Measurements from ENCODE around the gene SLC28A3. TPM values are rescaled to one million over a fixed set of nuclear protein-coding genes. Genes with fewer than 3 reads are reported as not detected.

Gene SLC28A3
- total and polyA plus RNA-seq, 2 of the 8 experiments (the other 6 are each of a cell fraction or from before 2014, with no cell fraction given) = 0.02 TPM; not detected in 1

DNA sequence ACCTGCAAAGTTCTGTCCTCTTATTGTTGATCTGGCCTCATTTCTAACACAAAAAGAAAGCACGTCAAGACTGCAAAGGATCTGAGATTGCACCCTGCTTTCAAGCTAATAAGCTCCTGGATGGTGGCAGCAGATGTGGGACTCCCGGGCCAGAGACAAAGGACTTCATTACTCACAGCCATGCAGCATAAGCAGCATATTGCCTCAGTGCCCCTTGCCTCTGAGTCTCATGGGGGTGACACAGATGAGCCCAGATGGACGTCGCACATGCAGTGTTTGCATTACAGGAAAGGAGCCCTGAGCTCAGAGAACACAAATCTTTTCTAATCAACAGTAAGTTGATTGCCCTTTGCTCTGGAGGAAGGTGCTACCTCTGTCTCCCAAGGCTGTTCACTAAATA lies 105.0 kb downstream of the SLC28A3 start:
- no peak overlapping the region for H4K91ac ChIP-seq (replicated peaks; ENCODE audit: insufficient read length, low read length)
- H3K56ac ChIP-seq (replicated peaks; ENCODE audit: insufficient read length, low read depth, low read length) = no peak overlapping the region
- ChIA-PET CTCF (ENCODE audit: partially characterized antibody) (interaction anchor here (1.2 kb wide), 1 partner anchor 13 kb away, joined by 3 read pairs; no protein-coding TSS in a partner anchor), POLR2A (ENCODE audit: partially characterized antibody) (no interaction called here)
- peaks cover 0 to 3% (median 2%) of the 10 kb centered on the region in 4 experiments; a peak in 4 of 7 replicates for H3K4me1 ChIP-seq (replicated peaks in 1 of 4; ENCODE audit: control insufficient read depth in 3 of 4, insufficient read depth in 4 of 4, low read length in 3 of 4)
- no peak overlapping the region for H3K4ac ChIP-seq (replicated peaks; ENCODE audit: insufficient read length, low read depth, low read length)
- no peak overlapping the region for H3K9ac ChIP-seq (replicated peaks in 1 of 4; ENCODE audit: extremely low read depth in 1 of 4, low read depth in 3 of 4, low read length in 3 of 4)
- no peak overlapping the region for H2BK15ac ChIP-seq (ENCODE audit: low read length)
- H3K14ac ChIP-seq (ENCODE audit: insufficient read length) = no peak overlapping the region
- FAIRE-seq (no peak), DNase-seq (ENCODE audit: low read depth in 1 of 2, low spot score in 2 of 2) (no peak)
- H2BK120ac ChIP-seq (replicated peaks; ENCODE audit: low read depth, low read length) = no peak overlapping the region
- H2BK12ac ChIP-seq (ENCODE audit: low read depth, low read length) = no peak overlapping the region; the same call in 1 of the 2 replicates
- no peaks in the 10 kb centered on the region for H3K23me2 ChIP-seq (ENCODE audit: low read depth, low read length)
- H3K36me3 ChIP-seq (ENCODE audit: control insufficient read depth in 2 of 4, insufficient read depth in 4 of 4, low read length in 3 of 4) = peaks cover 0 to 5% (median 2%) of the 10 kb centered on the region in 4 experiments; a peak in 2 of 8 replicates
- no peaks in the 10 kb centered on the region for H3K27me3 ChIP-seq (replicated peaks in 1 of 4; ENCODE audit: control insufficient read depth in 3 of 4, extremely low read depth in 1 of 4, insufficient read depth in 3 of 4, low read length in 3 of 4)
- H3K23ac ChIP-seq (ENCODE audit: insufficient read length) = no peak overlapping the region
- H4K20me1 ChIP-seq (replicated peaks in 1 of 2; ENCODE audit: control insufficient read depth in 1 of 2, insufficient read depth in 2 of 2, low read length in 2 of 2) = no peaks in the 10 kb centered on the region
- H2AK5ac ChIP-seq (ENCODE audit: low read depth, low read length) = no peak overlapping the region
- no peak overlapping the region for H2AFZ ChIP-seq (ENCODE audit: low read length)
- 86% methylated on average over 4 of the region's 4 CpGs; no CpG with 5 or more reads in 1 of the 2 experiments for WGBS, 2 experiments (ENCODE audit: extremely low coverage in 1 of 2, insufficient coverage in 1 of 2, insufficient read length in 1 of 2, insufficient replicate concordance in 2 of 2, low coverage in 1 of 2, low lambda C conversion rate in 2 of 2, missing lambda C conversion rate in 1 of 2)
- H3K4me3 ChIP-seq (ENCODE audit: extremely low read depth in 1 of 4, insufficient read depth in 2 of 4, low read depth in 3 of 4, low read length in 4 of 4) = no peak overlapping the region
- no peak overlapping the region for H3K27ac ChIP-seq (ENCODE audit: low read depth, low read length)
- peaks cover 9 to 12% of the 10 kb centered on the region in 2 experiments; a peak in 3 of 4 replicates for H3K9me3 ChIP-seq (ENCODE audit: insufficient read depth in 2 of 2, low read depth in 1 of 2, low read length in 1 of 2)
- no peak overlapping the region for H2BK20ac ChIP-seq (ENCODE audit: low read length)
- no peak overlapping the region for H4K8ac ChIP-seq (ENCODE audit: extremely low read depth, insufficient read depth, low read length)
- no peak overlapping the region for H3K4me2 ChIP-seq (ENCODE audit: insufficient read depth in 1 of 2, low read depth in 2 of 2, low read length in 2 of 2)
- H3K79me1 ChIP-seq (ENCODE audit: low read depth, low read length) = no peaks in the 10 kb centered on the region
- no peak overlapping the region for H2BK5ac ChIP-seq (ENCODE audit: low read depth, low read length)
- H3K79me2 ChIP-seq (ENCODE audit: control insufficient read depth in 1 of 2, insufficient read depth in 2 of 2, low read length in 2 of 2) = no peaks in the 10 kb centered on the region
- TF ChIP-seq SP4 (IDR thresholded peaks at IDR 0.05; ENCODE audit: low read length) (no peak), ASH2L (IDR thresholded peaks at IDR 0.05; ENCODE audit: low read length) (no peak)
- no peak overlapping the region for H3K18ac ChIP-seq (ENCODE audit: extremely low read depth, low read length)
- no peak overlapping the region for H4K5ac ChIP-seq (ENCODE audit: insufficient read length, low read depth, low read length)
